Iris pigment epithelial cell (primary cell): ENCODE measurements around the gene APELA.
"Not testable (repeated sequence)": the region's sequence is repeated elsewhere in the genome, so short reads cannot be mapped to it uniquely, and the experiment has no call there.

Experiments used
- DNase-seq: peaks from one replicate; pipeline ENCODE4 v3.0.0-alpha.2; 2011; ENCODE audit warnings: low read depth

Gene APELA

GRCh38 chr4:164876700-164877324 lies at the start of gene APELA:
APELA (plus strand) TSS chr4:164877178; CDS start chr4:164877332, 154 bp downstream.
- DNase-seq, result no peak

- DNase-seq, result no peak
These were observed 48.0 kb upstream of the APELA start for GRCh38 chr4:164828955-164829354.

DNA sequence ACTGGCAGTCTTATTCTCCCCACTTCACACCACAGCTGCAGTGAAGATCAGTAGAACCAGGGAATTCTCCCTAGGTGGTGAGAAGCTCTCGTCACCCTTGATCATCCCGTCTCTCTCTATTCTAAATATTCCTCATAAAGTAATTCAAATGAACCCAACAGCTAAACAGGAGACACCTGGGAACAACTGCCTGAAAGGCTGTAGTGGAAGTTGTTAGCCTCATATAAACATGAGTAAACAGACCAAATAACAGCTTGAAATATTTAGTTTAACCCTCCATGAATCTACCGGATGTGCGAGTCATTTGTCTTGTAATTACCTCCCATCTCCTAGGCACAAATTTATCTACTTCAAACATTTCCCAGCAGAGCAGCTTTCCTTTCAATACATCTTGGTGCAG lies 30.4 kb upstream of the APELA start:
- no peak for DNase-seq

DNA sequence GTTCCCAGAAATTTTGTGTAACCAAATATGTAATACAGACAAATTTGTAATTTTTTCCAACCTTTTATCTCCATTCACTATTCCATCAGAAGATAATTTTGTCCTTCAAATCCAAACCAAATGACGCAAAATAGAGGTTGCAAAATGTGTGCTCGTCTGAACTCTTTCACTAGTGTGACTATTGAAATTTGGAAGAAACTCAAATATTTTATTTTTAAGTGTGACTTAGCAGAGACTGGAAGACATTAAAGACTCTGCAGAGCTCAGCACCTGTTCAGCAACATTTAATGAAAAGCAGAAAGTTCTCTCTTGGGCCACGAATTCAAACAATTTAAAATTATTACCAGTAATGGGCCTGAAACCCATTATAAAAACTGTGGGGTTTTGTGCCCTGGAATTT lies 30.0 kb upstream of the APELA start:
- DNase-seq, result no peak

GRCh38 chr4:164847967-164848649 lies 28.9 kb upstream of the APELA start:
- DNase-seq, result no peak

DNA sequence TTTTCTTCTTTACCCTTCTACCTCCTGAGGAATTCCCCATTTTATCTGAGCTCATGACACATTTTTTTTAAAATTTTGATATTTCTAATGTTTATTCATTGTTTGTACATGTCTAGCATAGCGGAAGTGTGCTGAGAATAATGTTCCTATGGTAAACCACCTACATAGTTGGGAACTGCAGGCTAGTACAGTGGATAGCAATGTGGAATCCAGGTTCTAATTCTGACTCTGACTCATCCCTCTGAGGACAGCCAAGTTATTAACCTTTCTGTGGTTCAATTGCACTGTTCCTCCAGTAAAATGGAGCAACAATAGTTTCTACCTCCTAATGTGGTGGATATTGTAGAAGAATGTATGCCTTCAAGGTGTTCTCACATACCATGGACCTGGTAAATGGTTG lies 20.6 kb upstream of the APELA start:
- DNase-seq, result peak; percentile 11

- no peak for DNase-seq
These were observed 10.0 kb upstream of the APELA start for GRCh38 chr4:164866817-164867490.

DNA sequence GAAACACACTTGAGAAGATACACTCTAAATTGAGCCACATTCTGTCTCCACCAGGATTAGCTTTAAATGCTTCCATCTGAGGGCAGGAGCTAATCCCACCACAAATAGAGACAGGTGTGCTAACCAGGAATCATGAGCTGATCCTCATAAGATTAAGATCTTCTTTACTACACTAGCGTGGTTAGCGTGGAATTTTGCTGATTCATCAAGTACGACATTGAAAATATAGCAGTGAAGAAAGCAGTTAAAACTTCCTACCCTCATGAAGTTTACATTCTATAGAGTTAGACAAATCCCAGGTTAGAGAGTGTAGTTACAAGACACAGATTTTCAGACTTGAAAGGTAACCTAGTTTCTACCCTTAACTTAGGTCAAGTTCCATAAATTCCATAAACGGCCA lies 5.3 kb upstream of the APELA start:
- no peak for DNase-seq

GRCh38 chr4:164872481-164872880 lies 4.5 kb upstream of the APELA start:
- no peak for DNase-seq

- no peak for DNase-seq
These were observed 2.2 kb upstream of the APELA start for GRCh38 chr4:164874789-164875188.

- DNase-seq, result no peak
These were observed 3.7 kb downstream of the APELA start for GRCh38 chr4:164880489-164881262.

GRCh38 chr4:164888096-164888715 lies 11.2 kb downstream of the APELA start:
- DNase-seq, result no peak

DNA sequence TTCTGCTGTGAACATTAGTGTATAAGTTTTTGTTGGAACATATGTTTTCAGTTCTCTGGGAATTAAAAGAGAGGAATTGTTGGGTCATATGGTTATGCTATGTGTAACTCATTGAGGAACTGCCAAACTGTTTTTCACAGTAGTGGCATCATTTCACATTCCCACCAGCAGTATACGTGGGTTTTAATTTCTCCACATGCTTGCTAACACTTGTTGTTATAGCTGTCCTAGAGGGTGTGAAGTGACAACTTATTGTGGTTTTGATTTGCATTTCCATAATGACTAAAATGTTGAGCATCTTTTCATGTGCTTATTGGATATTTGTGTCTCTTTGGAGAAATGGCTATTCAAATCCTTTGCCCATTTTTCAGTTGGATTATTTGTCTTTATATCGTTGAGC lies 13.7 kb downstream of the APELA start:
- no peak for DNase-seq

- DNase-seq, result no peak
These were observed 15.0 kb downstream of the APELA start for GRCh38 chr4:164892018-164892417.

- DNase-seq, result no peak
These were observed 17.7 kb downstream of the APELA start for GRCh38 chr4:164894702-164895101.

GRCh38 chr4:164902608-164903007 lies 25.6 kb downstream of the APELA start:
- DNase-seq, result no peak

- no peak for DNase-seq
These were observed 27.4 kb downstream of the APELA start for GRCh38 chr4:164904336-164904735.

DNA sequence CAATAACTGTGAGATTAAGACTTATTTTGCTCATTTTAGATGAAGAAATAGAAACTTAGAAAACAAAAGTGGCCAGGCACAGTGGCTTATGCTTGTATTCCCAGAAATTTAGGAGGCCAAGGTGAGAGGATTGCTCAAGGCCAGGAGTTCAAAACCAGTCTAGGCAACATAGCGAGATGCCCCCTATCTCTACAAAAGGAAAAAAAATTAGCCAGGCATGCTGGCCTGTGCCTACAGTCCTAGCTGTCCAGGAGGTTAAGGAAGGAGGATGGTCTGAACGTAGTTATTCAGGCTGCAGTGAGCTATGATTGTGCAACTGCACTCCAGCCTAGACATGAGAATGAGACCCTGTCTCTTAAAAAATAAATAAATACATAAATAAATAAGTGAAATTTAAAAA lies 28.0 kb downstream of the APELA start:
- DNase-seq, result no peak

DNA sequence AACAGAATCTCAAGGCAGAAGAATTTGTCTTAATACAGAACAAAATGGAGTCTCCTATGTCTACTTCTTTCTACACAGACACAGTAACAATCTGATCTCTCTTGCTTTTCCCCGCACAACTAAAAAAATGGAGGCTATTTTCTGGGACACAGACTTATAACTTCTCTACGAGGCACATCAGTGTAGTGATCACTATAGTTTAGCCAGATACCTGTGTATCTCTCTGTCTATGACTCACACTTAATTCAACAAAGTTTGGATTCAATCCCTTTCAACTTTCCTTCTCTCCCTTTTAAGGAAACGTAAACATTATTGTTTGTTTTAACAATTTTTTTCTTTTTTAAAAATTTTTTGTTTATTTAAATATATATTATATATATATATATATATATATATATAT lies 29.4 kb downstream of the APELA start:
- DNase-seq, result no peak

GRCh38 chr4:164913506-164913905 lies 36.5 kb downstream of the APELA start:
- not testable (repeated sequence) for DNase-seq

GRCh38 chr4:164918956-164919355 lies 42.0 kb downstream of the APELA start:
- DNase-seq, result no peak

DNA sequence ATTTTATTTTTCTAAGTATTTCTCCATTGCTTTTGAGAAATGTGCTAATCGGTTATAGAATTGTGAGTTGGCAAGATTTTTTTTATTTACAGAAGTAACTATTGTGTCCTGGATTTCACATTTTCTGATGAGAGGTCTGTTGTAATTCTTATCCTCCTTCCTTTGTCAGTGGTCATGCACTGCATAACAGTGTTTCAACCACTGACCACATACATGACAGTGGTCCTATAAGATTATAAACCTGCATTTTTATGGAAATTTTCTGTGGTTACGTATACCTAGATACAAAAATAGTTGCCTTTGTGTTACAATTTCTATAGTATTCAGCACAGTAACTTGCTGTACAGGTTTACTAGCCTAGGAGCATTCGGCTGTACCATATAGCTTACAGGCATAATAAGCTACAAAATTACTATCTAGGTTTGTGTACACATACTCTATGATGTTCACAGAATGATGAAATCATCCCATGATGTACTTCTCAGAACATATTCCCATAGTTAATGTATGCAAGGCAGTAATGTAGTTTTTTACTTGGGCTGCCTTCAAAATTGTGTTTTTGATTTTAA lies 47.8 kb downstream of the APELA start:
- no peak for DNase-seq
